IMR-90 (cell line): Measurements from ENCODE around the gene TNK1. TPM values are rescaled to one million over a fixed set of nuclear protein-coding genes. Genes with fewer than 3 reads are reported as not detected.

Source experiments
- ATAC-seq: fragments of 200-7000 bp; cut with Tn5 transposase; 2 replicates; pipeline ENCODE4 v1.9.1; 2020; ENCODE audit warnings: low read depth, mild to moderate bottlenecking, moderate library complexity
- BruUV-seq: library from RNA; stranded (reverse); fragments of 400-500 nt; replicated peaks from 2 replicates; lab custom pipeline; 2021; lab: Mats Ljungman, UMichigan
- CTCF ChIA-PET: fragments of 300-600 bp; formaldehyde crosslinking; extraction: SDS; loops from one replicate; lab custom pipeline; 2021; ENCODE audit warnings: antibody characterized with exemption; lab: Yijun Ruan, JAX
- POLR2A ChIA-PET: fragments of 300-600 bp; sonication (Branson Sonifier 250); formaldehyde crosslinking; loops from one replicate; lab custom pipeline; 2022; ENCODE audit warnings: antibody characterized with exemption; ENCODE audit not compliant: unreplicated experiment; lab: Charles Lee
- DNase-seq: peaks from one replicate; pipeline ENCODE4 v3.0.0; 2013
- H2AFZ ChIP-seq: replicated peaks from 2 replicates; pipeline ENCODE3; 2013; ENCODE audit warnings: low read length, mild to moderate bottlenecking; ENCODE audit not compliant: poor library complexity
- H2AK5ac ChIP-seq: 2 replicates; pipeline ENCODE4 v1.6.1; 2013; ENCODE audit warnings: low read depth, low read length, inconsistent platforms
- H2AK9ac ChIP-seq: replicated peaks from 2 replicates; pipeline ENCODE3; 2013; ENCODE audit warnings: mild to moderate bottlenecking, low read depth, low read length, moderate library complexity; ENCODE audit not compliant: poor library complexity
- H2BK120ac ChIP-seq: 2 replicates; pipeline ENCODE4 v1.6.1; 2013; ENCODE audit warnings: low read depth, low read length, inconsistent platforms
- H2BK15ac ChIP-seq: 3 replicates; pipeline ENCODE4 v1.6.1; 2013; ENCODE audit warnings: low read depth, low read length, inconsistent platforms
- H2BK20ac ChIP-seq: 2 replicates; pipeline ENCODE4 v1.6.1; 2013; ENCODE audit warnings: low read depth, mild to moderate bottlenecking, inconsistent platforms, low read length, moderate library complexity
- H2BK5ac ChIP-seq: 2 replicates; pipeline ENCODE4 v1.6.1; 2013; ENCODE audit warnings: mild to moderate bottlenecking, low read depth, low read length, inconsistent platforms; ENCODE audit not compliant: poor library complexity, severe bottlenecking
- H3K14ac ChIP-seq: replicated peaks from 2 replicates; pipeline ENCODE4 v1.6.1; 2013; ENCODE audit warnings: low read depth, low read length, inconsistent platforms
- H3K18ac ChIP-seq: 2 replicates; pipeline ENCODE4 v1.6.1; 2013; ENCODE audit warnings: low read depth, low read length, control low read depth
- H3K23ac ChIP-seq: 2 replicates; pipeline ENCODE4 v1.6.1; 2013; ENCODE audit warnings: low read depth, low read length, inconsistent platforms
- H3K27ac ChIP-seq: 2 replicates; pipeline ENCODE4 v1.5.1; 2013; ENCODE audit warnings: mild to moderate bottlenecking, control low read depth, low read length; ENCODE audit not compliant: insufficient read depth
- H3K27me3 ChIP-seq: 2 replicates; pipeline ENCODE4 v1.6.1; 2013; ENCODE audit warnings: low read length; ENCODE audit not compliant: control insufficient read depth, insufficient read depth
- H3K36me3 ChIP-seq: 2 replicates; pipeline ENCODE4 v1.6.1; 2013; ENCODE audit warnings: low read length, mixed read lengths; ENCODE audit not compliant: control insufficient read depth, insufficient read depth
- H3K4ac ChIP-seq: 2 replicates; pipeline ENCODE4 v1.6.1; 2013; ENCODE audit warnings: low read depth, low read length, inconsistent platforms
- H3K4me1 ChIP-seq: 2 replicates; pipeline ENCODE4 v1.6.1; 2013; ENCODE audit warnings: low read length, mixed read lengths; ENCODE audit not compliant: control insufficient read depth, insufficient read depth
- H3K4me2 ChIP-seq: 2 replicates; pipeline ENCODE4 v1.6.1; 2013; ENCODE audit warnings: low read depth, mild to moderate bottlenecking, control low read depth, low read length, moderate library complexity
- H3K4me3 ChIP-seq: 2 replicates; pipeline ENCODE4 v1.5.1; 2013; ENCODE audit warnings: low read depth, mild to moderate bottlenecking, control low read depth, low read length, moderate library complexity; ENCODE audit not compliant: insufficient read depth
- H3K56ac ChIP-seq: 2 replicates; pipeline ENCODE4 v1.6.1; 2013; ENCODE audit warnings: low read length, inconsistent platforms; ENCODE audit not compliant: insufficient read depth; ENCODE audit errors: extremely low read depth
- H3K79me1 ChIP-seq, 2 experiments: 2 replicates each; pipeline ENCODE4 v1.6.1; 2013; ENCODE audit warnings: low read length in 2 of 2, inconsistent platforms in 1 of 2, low read depth in 1 of 2
- H3K9ac ChIP-seq: 2 replicates; pipeline ENCODE4 v1.6.1; 2013; ENCODE audit warnings: low read depth, low read length, control low read depth
- H3K9me1 ChIP-seq: 2 replicates; pipeline ENCODE4 v1.6.1; 2013; ENCODE audit warnings: low read length, inconsistent platforms; ENCODE audit not compliant: insufficient read depth
- H3K9me3 ChIP-seq: 2 replicates; pipeline ENCODE4 v1.6.1; 2013; ENCODE audit warnings: low read length; ENCODE audit not compliant: control insufficient read depth, insufficient read depth
- H4K20me1 ChIP-seq: 2 replicates; pipeline ENCODE4 v1.6.1; 2013; ENCODE audit warnings: low read length, inconsistent platforms; ENCODE audit not compliant: insufficient read depth
- H4K5ac ChIP-seq: 2 replicates; pipeline ENCODE4 v1.6.1; 2013; ENCODE audit warnings: mild to moderate bottlenecking, low read depth, low read length, control low read depth
- H4K8ac ChIP-seq, 2 experiments: 2 replicates each; pipeline ENCODE4 v1.6.1; 2013; ENCODE audit warnings: low read depth in 2 of 2, low read length in 2 of 2, control low read depth in 1 of 2, inconsistent platforms in 1 of 2
- H4K91ac ChIP-seq: 2 replicates; pipeline ENCODE4 v1.6.1; 2013; ENCODE audit warnings: low read depth, low read length, inconsistent platforms; ENCODE audit not compliant: insufficient read depth
- BHLHE40 ChIP-seq: fragments of 150-350 bp; IDR thresholded peaks from 2 replicates; pipeline ENCODE4 v1.6.1; 2016; ENCODE audit warnings: mild to moderate bottlenecking, low read depth, low read length
- MXI1 ChIP-seq: IDR thresholded peaks from 2 replicates; pipeline ENCODE4 v1.6.1; 2012; ENCODE audit warnings: low read depth, mild to moderate bottlenecking, low read length, moderate library complexity, borderline replicate concordance
- NFE2L2 ChIP-seq: fragments of 150-350 bp; IDR thresholded peaks from 2 replicates; pipeline ENCODE4 v1.6.1; 2016; ENCODE audit warnings: low read depth, mild to moderate bottlenecking, low read length
- POLR2A ChIP-seq: IDR thresholded peaks from 2 replicates; pipeline ENCODE4 v1.6.1; 2012; ENCODE audit warnings: mild to moderate bottlenecking, low read depth, low read length
- RAD21 ChIP-seq: IDR thresholded peaks from 2 replicates; pipeline ENCODE4 v1.6.1; 2012; ENCODE audit warnings: low read length, improper control_type of control experiment
- WGBS, 2 experiments: methylation state at CpG; one replicate each; pipeline versions ENCODE4 v1.1.5 to v1.1.7; 2013; ENCODE audit warnings: missing lambda C conversion rate in 2 of 2; ENCODE audit not compliant: insufficient read length in 1 of 2; ENCODE audit errors: extremely low coverage in 2 of 2; 5-methylcytosine and 5-hydroxymethylcytosine counted together
- dilution Hi-C: fragments of 300-500 bp; cut with HindIII; formaldehyde crosslinking; loops from one replicate; pipeline ENCODE4 v1.14.3; 2018; ENCODE audit warnings: low sequenced_read_pairs; ENCODE audit not compliant: unreplicated experiment
- in situ Hi-C: fragments of 300-500 bp; cut with MboI; formaldehyde crosslinking; loops from 3 replicates; pipeline ENCODE4 v1.14.3; 2019; ENCODE audit warnings: low sequenced_read_pairs, inconsistent platforms, mixed read lengths
- intact Hi-C: fragments of 100-400 bp; cut with micrococcal nuclease; formaldehyde crosslinking; loops from 2 replicates; pipeline ENCODE4 v1.10.0; 2022
- polyA plus RNA-seq, 3 experiments: library from polyadenylated mRNA; depleted of rRNA; stranded (reverse); fragments of >200 nt; gene quantifications; 2 replicates each; pipeline ENCODE4 v1.2.3, GENCODE V29; 2012; ENCODE audit warnings: low replicate concordance in 1 of 3
- total RNA-seq: library from RNA; depleted of rRNA; stranded (reverse); fragments of >200 nt; gene quantifications from 2 replicates; pipeline ENCODE4 v1.2.3, GENCODE V29; 2012

The TNK1 gene
- total and polyA plus RNA-seq, 2 of the 4 experiments (the other 2 are of a cell fraction): 0.44 to 0.54 TPM

DNA sequence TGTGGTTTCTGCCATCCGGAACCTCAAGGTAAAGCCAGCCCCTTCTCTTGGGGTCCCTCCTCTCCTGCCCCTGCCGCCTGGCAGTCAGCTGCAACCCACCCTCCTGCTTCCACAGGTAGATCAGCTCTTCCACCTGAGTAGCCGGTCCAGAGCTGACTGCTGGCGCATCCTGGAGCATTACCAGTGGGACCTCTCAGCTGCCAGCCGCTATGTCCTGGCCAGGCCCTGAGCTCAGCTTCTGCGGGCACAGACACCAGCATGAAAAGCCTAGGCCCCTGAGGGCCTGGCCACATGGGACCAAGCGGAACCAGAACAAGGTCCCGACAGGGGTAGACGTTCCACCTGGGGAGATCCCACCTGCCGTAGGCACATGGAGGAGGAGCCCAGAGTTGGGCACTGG, 8.0 kb downstream of the TNK1 start:
- peaks cover 5% of the 10 kb centered on the region for H3K4me1 ChIP-seq
- peaks cover 11 to 23% of the 10 kb centered on the region in 2 experiments for H3K79me1 ChIP-seq
- H3K18ac ChIP-seq: no peak overlapping the region
- H3K27ac ChIP-seq: no peak overlapping the region
- dilution Hi-C loops: no loop called here
- H4K91ac ChIP-seq: no peak overlapping the region
- H3K56ac ChIP-seq: no peak overlapping the region
- H2BK5ac ChIP-seq: no peak overlapping the region
- no peak overlapping the region for H3K23ac ChIP-seq
- CTCF ChIA-PET: no interaction called here
- no peak overlapping the region for H2AFZ ChIP-seq
- H2BK20ac ChIP-seq: no peak overlapping the region
- no peak overlapping the region for H3K14ac ChIP-seq
- no peak overlapping the region for H3K4ac ChIP-seq
- H4K20me1 ChIP-seq: no peaks in the 10 kb centered on the region
- POLR2A ChIA-PET: interaction anchor here (1.0 kb wide), 1 partner anchor 15 kb away, joined by 3 read pairs; the partner anchor contains the start of gene TMEM256
- no peak for ATAC-seq
- no peaks in the 10 kb centered on the region for H3K9me3 ChIP-seq
- H3K27me3 ChIP-seq: no peaks in the 10 kb centered on the region; the same call in 1 of the 2 replicates
- no peak overlapping the region for H2AK9ac ChIP-seq
- H4K8ac ChIP-seq: no peak overlapping the region
- H3K4me3 ChIP-seq: no peak overlapping the region
- no peak overlapping the region for H2AK5ac ChIP-seq
- H3K36me3 ChIP-seq: peaks cover 44% of the 10 kb centered on the region
- no TSS peak for BruUV-seq
- intact Hi-C loops: no loop called here
- no peak overlapping the region for H2BK15ac ChIP-seq
- H3K9me1 ChIP-seq: peaks cover 3% of the 10 kb centered on the region; the same call in 1 of the 2 replicates
- 93% methylated on average over 3 of the region's 10 CpGs; no CpG with 5 or more reads in 1 of the 2 experiments for WGBS, 2 experiments
- no peak overlapping the region for H3K4me2 ChIP-seq
- H2BK120ac ChIP-seq: no peak overlapping the region
- no peak for DNase-seq
- H4K5ac ChIP-seq: no peak overlapping the region
- TF ChIP-seq RAD21 (no peak), NFE2L2 (no peak), BHLHE40 (no peak), POLR2A (no peak), MXI1 (no peak)
- in situ Hi-C loops: no loop called here
- no peak overlapping the region for H3K9ac ChIP-seq
